OCI-LY7 (cell line): ENCODE data around the gene EDEM2. TPM values are rescaled to one million over a fixed set of nuclear protein-coding genes. Genes with fewer than 3 reads are reported as not detected.

ENCODE experiments used
- BruUV-seq: library from RNA; stranded (reverse); fragments of 400-500 nt; replicated peaks from 2 replicates; lab custom pipeline; 2021; lab: Mats Ljungman, UMichigan
- CTCF ChIA-PET: fragments of 300-600 bp; sonication (Branson Sonifier 250); formaldehyde crosslinking; loops from one replicate; lab custom pipeline; 2022; ENCODE audit warnings: antibody characterized with exemption; ENCODE audit not compliant: unreplicated experiment; lab: Charles Lee
- POLR2A ChIA-PET: fragments of 300-600 bp; sonication (Branson Sonifier 250); formaldehyde crosslinking; loops from one replicate; lab custom pipeline; 2022; ENCODE audit warnings: antibody characterized with exemption; lab: Charles Lee
- DNase-seq: peaks from one replicate; pipeline ENCODE4 v3.0.0-alpha.2; 2015; ENCODE audit warnings: low spot score
- H2AFZ ChIP-seq: fragments of 200-600 bp; sonication (generic), shearing (Covaris generic); 2 replicates; pipeline ENCODE4 v1.6.1; 2014; ENCODE audit warnings: mild to moderate bottlenecking, antibody characterized with exemption, low read length, moderate library complexity
- H3K27ac ChIP-seq: fragments of 200-600 bp; sonication (generic); 2 replicates; pipeline ENCODE4 v1.5.1; 2014; ENCODE audit warnings: mixed run types, low read depth, mild to moderate bottlenecking, moderate library complexity, low read length, inconsistent platforms; ENCODE audit not compliant: poor library complexity, severe bottlenecking
- H3K36me3 ChIP-seq: fragments of 200-600 bp; sonication (generic); 2 replicates; pipeline ENCODE4 v1.6.1; 2014; ENCODE audit warnings: mild to moderate bottlenecking, antibody characterized with exemption, low read length, moderate library complexity, mixed read lengths; ENCODE audit not compliant: insufficient read depth
- H3K4me1 ChIP-seq: fragments of 200-600 bp; sonication (generic); 2 replicates; pipeline ENCODE4 v1.5.1; 2014; ENCODE audit warnings: mild to moderate bottlenecking, low read length; ENCODE audit not compliant: insufficient read depth, poor library complexity, severe bottlenecking
- H3K4me2 ChIP-seq: fragments of 200-600 bp; sonication (generic); 2 replicates; pipeline ENCODE4 v1.6.1; 2014; ENCODE audit warnings: mild to moderate bottlenecking, low read length
- H3K4me3 ChIP-seq: fragments of 200-600 bp; sonication (generic); 2 replicates; pipeline ENCODE4 v1.5.1; 2014; ENCODE audit warnings: mild to moderate bottlenecking, low read depth, low read length; ENCODE audit not compliant: poor library complexity, severe bottlenecking
- H3K79me2 ChIP-seq: fragments of 200-600 bp; sonication (generic); 2 replicates; pipeline ENCODE4 v1.6.1; 2016; ENCODE audit warnings: low read depth, mild to moderate bottlenecking, low read length, moderate library complexity, mixed read lengths; ENCODE audit not compliant: insufficient read depth
- H3K9me2 ChIP-seq: fragments of 200-600 bp; sonication (generic); 2 replicates; pipeline ENCODE4 v1.6.1; 2016; ENCODE audit warnings: mild to moderate bottlenecking, low read length, mixed read lengths; ENCODE audit not compliant: insufficient read depth
- H3K9me3 ChIP-seq: fragments of 200-600 bp; sonication (generic); 2 replicates; pipeline ENCODE4 v1.6.1; 2014; ENCODE audit warnings: mild to moderate bottlenecking, mixed run types, low read length, mixed read lengths
- H4K20me1 ChIP-seq: fragments of 200-600 bp; sonication (generic); 2 replicates; pipeline ENCODE4 v1.6.1; 2014; ENCODE audit warnings: mild to moderate bottlenecking, antibody characterized with exemption, low read length, moderate library complexity, mixed read lengths; ENCODE audit not compliant: insufficient read depth
- EZH2phosphoT487 ChIP-seq: fragments of 200-600 bp; sonication (generic); IDR thresholded peaks from 2 replicates; pipeline ENCODE4 v1.6.1; 2018; ENCODE audit warnings: low read depth, borderline replicate concordance, mild to moderate bottlenecking, mixed run types, antibody characterized with exemption, low read length, moderate library complexity, mixed read lengths
- intact Hi-C: fragments of 100-400 bp; cut with micrococcal nuclease; formaldehyde crosslinking; loops from one replicate; pipeline ENCODE4 v1.10.0; 2022; ENCODE audit not compliant: unreplicated experiment
- total RNA-seq, 2 experiments: library from RNA; depleted of rRNA in 1 of 2; stranded (reverse); fragments of >200 nt in 1 of 2; shearing (Covaris generic) in 1 of 2; gene quantifications; 2 replicates each; pipeline ENCODE4 v1.2.3, GENCODE V29; 2014 to 2022
- TF ChIP-seq, protein P1 (sequence below): fragments of 200-600 bp; sonication (generic); conservative IDR thresholded peaks from 2 replicates; pipeline ENCODE4 v1.5.1; 2014; ENCODE audit warnings: mild to moderate bottlenecking, antibody characterized with exemption, low read length, moderate library complexity, mixed read lengths

The EDEM2 gene
- total RNA-seq, 2 experiments from 2014 or later: 19.1 to 23.0 TPM

DNA sequence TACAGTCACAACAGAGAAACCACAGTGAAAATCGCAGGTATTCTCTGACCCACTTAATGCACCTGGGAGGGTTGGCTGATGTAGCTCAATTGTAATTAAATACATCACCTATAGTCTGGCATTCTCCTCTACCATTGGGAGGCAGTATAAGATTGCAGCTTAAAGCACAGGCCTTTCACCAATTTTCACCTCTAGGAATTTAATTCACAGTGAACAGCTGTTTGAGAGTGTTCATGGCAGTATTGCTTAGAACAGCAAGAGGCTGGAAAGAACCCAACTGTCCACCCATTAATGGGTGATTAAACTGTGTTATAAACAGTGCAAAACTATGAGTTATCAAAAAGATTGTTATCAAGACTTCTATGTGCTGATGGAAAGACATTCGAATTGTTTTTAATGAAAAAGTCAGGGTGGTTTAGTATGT lies 2.0 kb downstream of the EDEM2 start:
- TF ChIP-seq, protein P1, sequence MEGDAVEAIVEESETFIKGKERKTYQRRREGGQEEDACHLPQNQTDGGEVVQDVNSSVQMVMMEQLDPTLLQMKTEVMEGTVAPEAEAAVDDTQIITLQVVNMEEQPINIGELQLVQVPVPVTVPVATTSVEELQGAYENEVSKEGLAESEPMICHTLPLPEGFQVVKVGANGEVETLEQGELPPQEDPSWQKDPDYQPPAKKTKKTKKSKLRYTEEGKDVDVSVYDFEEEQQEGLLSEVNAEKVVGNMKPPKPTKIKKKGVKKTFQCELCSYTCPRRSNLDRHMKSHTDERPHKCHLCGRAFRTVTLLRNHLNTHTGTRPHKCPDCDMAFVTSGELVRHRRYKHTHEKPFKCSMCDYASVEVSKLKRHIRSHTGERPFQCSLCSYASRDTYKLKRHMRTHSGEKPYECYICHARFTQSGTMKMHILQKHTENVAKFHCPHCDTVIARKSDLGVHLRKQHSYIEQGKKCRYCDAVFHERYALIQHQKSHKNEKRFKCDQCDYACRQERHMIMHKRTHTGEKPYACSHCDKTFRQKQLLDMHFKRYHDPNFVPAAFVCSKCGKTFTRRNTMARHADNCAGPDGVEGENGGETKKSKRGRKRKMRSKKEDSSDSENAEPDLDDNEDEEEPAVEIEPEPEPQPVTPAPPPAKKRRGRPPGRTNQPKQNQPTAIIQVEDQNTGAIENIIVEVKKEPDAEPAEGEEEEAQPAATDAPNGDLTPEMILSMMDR: peak; percentile 95
- no peak for TF ChIP-seq EZH2phosphoT487
- no TSS peak for BruUV-seq
- Histone ChIP-seq H3K4me3 (no peak overlapping the region), H3K4me1 (peaks cover 23% of the 10 kb centered on the region), H3K79me2 (peaks cover 7% of the 10 kb centered on the region; the same call in 1 of the 2 replicates), H3K27ac (no peak overlapping the region), H4K20me1 (no peaks in the 10 kb centered on the region), H3K9me3 (no peaks in the 10 kb centered on the region), H3K36me3 (peaks cover 26% of the 10 kb centered on the region), H2AFZ (no peak overlapping the region), H3K9me2 (no peaks in the 10 kb centered on the region), H3K4me2 (0 out of 2 replicates have a peak overlapping the region, but pooled peaks have one; percentile 1)
- CTCF ChIA-PET: interaction anchor here (0.6 to 1.5 kb wide), 3 partner anchors 20 to 159 kb away, joined by 3 to 8 read pairs (median 4); no protein-coding TSS in a partner anchor
- peak; percentile 81 for DNase-seq
- intact Hi-C loops: loop anchor here (1.0 to 10.0 kb wide), 4 partner anchors 49 to 270 kb away; partner anchors contain the start of gene UQCC1
- POLR2A ChIA-PET: interaction anchor here (0.5 to 1.0 kb wide), 2 partner anchors 268 to 296 kb away, joined by 3 read pairs; no protein-coding TSS in a partner anchor

DNA sequence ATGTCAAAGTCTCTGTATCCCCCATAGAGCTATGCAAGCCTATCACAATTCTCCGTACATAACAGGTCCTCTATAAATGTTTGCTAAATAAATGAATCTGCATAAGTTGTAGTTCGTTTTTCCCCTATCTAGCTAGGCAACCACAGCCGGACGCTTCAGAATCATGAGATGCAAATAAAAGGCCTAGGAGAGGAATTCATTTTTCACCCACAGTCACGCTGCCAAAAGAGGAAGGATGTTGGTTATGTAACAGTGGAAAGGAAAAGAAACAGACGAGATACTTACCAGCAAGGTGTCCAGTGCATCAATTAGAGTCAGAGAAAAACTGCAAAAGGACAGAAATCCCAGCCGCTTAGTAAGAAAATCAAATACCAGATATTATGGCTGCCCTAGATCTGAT lies 2.4 kb downstream of the EDEM2 start:
- H4K20me1 ChIP-seq: no peaks in the 10 kb centered on the region
- peaks cover 23% of the 10 kb centered on the region for H3K4me1 ChIP-seq
- CTCF ChIA-PET: interaction anchor here (0.5 to 1.5 kb wide), 4 partner anchors 20 to 1114 kb away, joined by 3 to 8 read pairs (median 4); no protein-coding TSS in a partner anchor
- BruUV-seq: no TSS peak
- H3K4me2 ChIP-seq: 0 out of 2 replicates have a peak overlapping the region, but pooled peaks have one; percentile 1
- peak; percentile 7 for DNase-seq
- H3K79me2 ChIP-seq: peaks cover 7% of the 10 kb centered on the region; the same call in 1 of the 2 replicates
- H3K4me3 ChIP-seq: no peak overlapping the region
- no peak overlapping the region for H2AFZ ChIP-seq
- no peaks in the 10 kb centered on the region for H3K9me2 ChIP-seq
- TF ChIP-seq, protein P1: no peak
- intact Hi-C loops: loop anchor here (1.0 to 10.0 kb wide), 4 partner anchors 48 to 270 kb away; partner anchors contain the start of gene UQCC1
- H3K9me3 ChIP-seq: no peaks in the 10 kb centered on the region
- H3K27ac ChIP-seq: no peak overlapping the region
- POLR2A ChIA-PET: interaction anchor here (1.0 kb wide), 1 partner anchor 268 kb away, joined by 3 read pairs; no protein-coding TSS in a partner anchor
- H3K36me3 ChIP-seq: peaks cover 31% of the 10 kb centered on the region
